ENCODE results near the gene CTCF. TPM values are rescaled to one million over a fixed set of nuclear protein-coding genes. Genes with fewer than 3 reads are reported as not detected.
A peak's percentile ranks its signal among the peaks of the same experiment; 100 is the strongest.

Gene CTCF
- total RNA-seq, 2 donors from 2014 or later = 54.3 to 72.4 TPM

GRCh38 chr16:67539691-67540635 lies 22.4 kb upstream of the CTCF start:
- no peak for DNase-seq (ENCODE audit: low spot score)
- Mint-ChIP-seq H3K27ac (peak overlapping the region in 1 of 2 donors; percentile 69), H3K4me3 (peak overlapping the region; percentile 48), H3K27me3 (no peaks in the 10 kb centered on the region), H3K9me3 (no peaks in the 10 kb centered on the region), H3K4me1 (ENCODE audit: low read depth in 2 of 2) (peaks cover 44 to 48% of the 10 kb centered on the region in 2 donors), H3K36me3 (peaks cover 7% of the 10 kb centered on the region)
- no peak for ATAC-seq

- peaks cover 7% of the 10 kb centered on the region for H3K36me3 Mint-ChIP-seq
- no peaks in the 10 kb centered on the region for H3K9me3 Mint-ChIP-seq
- peak overlapping the region; percentile 48 for H3K4me3 Mint-ChIP-seq
- no peaks in the 10 kb centered on the region for H3K27me3 Mint-ChIP-seq
- ATAC-seq (no peak), DNase-seq (ENCODE audit: low spot score) (no peak)
- peaks cover 36 to 43% of the 10 kb centered on the region in 2 donors for H3K4me1 Mint-ChIP-seq (ENCODE audit: low read depth in 2 of 2)
- H3K27ac Mint-ChIP-seq = peak overlapping the region in 1 of 2 donors; percentile 40
These were observed 21.6 kb upstream of the CTCF start for GRCh38 chr16:67540756-67541155.

GRCh38 chr16:67541391-67542263 lies 20.7 kb upstream of the CTCF start:
- Mint-ChIP-seq H3K27me3 (no peaks in the 10 kb centered on the region), H3K9me3 (no peaks in the 10 kb centered on the region), H3K27ac (peak overlapping the region in 1 of 2 donors; percentile 40), H3K36me3 (peaks cover 7% of the 10 kb centered on the region), H3K4me3 (no peak overlapping the region), H3K4me1 (ENCODE audit: low read depth in 2 of 2) (peaks cover 29 to 38% of the 10 kb centered on the region in 2 donors)
- ATAC-seq (no peak), DNase-seq (ENCODE audit: low spot score) (no peak)

GRCh38 chr16:67542464-67542863 lies 19.9 kb upstream of the CTCF start:
- Mint-ChIP-seq H3K27me3 (no peaks in the 10 kb centered on the region), H3K9me3 (no peaks in the 10 kb centered on the region), H3K27ac (peak overlapping the region in 1 of 2 donors; percentile 5), H3K4me3 (no peak overlapping the region), H3K36me3 (peaks cover 7% of the 10 kb centered on the region), H3K4me1 (ENCODE audit: low read depth in 2 of 2) (peaks cover 24 to 36% of the 10 kb centered on the region in 2 donors)
- ATAC-seq = peak; percentile 77 to 82
- peak; percentile 73 for DNase-seq (ENCODE audit: low spot score)

- Mint-ChIP-seq H3K27ac (no peak overlapping the region), H3K36me3 (peaks cover 7% of the 10 kb centered on the region), H3K4me3 (no peak overlapping the region), H3K4me1 (ENCODE audit: low read depth in 2 of 2) (peaks cover 24 to 39% of the 10 kb centered on the region in 2 donors), H3K27me3 (no peaks in the 10 kb centered on the region), H3K9me3 (no peaks in the 10 kb centered on the region)
- no peak for DNase-seq (ENCODE audit: low spot score)
- no peak for ATAC-seq
These were observed 19.3 kb upstream of the CTCF start for GRCh38 chr16:67543036-67543435.

GRCh38 chr16:67543582-67543981 lies 18.7 kb upstream of the CTCF start:
- ATAC-seq (no peak), DNase-seq (ENCODE audit: low spot score) (no peak)
- Mint-ChIP-seq H3K4me1 (ENCODE audit: low read depth in 2 of 2) (peaks cover 24 to 39% of the 10 kb centered on the region in 2 donors), H3K36me3 (peaks cover 7% of the 10 kb centered on the region), H3K27ac (no peak overlapping the region), H3K4me3 (no peak overlapping the region), H3K9me3 (no peaks in the 10 kb centered on the region), H3K27me3 (no peaks in the 10 kb centered on the region)

GRCh38 chr16:67544329-67544841 lies 17.9 kb upstream of the CTCF start:
- H3K4me3 Mint-ChIP-seq = no peak overlapping the region

GRCh38 chr16:67544844-67545664 lies 17.3 kb upstream of the CTCF start:
- H3K4me3 Mint-ChIP-seq = no peak overlapping the region
- no peaks in the 10 kb centered on the region for H3K27me3 Mint-ChIP-seq
- H3K9me3 Mint-ChIP-seq = no peaks in the 10 kb centered on the region
- ATAC-seq = no peak
- peaks cover 19 to 28% of the 10 kb centered on the region in 2 donors for H3K4me1 Mint-ChIP-seq (ENCODE audit: low read depth in 2 of 2)
- H3K27ac Mint-ChIP-seq = no peak overlapping the region
- peaks cover 7% of the 10 kb centered on the region for H3K36me3 Mint-ChIP-seq
- no peak for DNase-seq (ENCODE audit: low spot score)

More at GRCh38 chr16:67544329-67544841, 17.9 kb upstream of the CTCF start:
- Mint-ChIP-seq H3K27ac (no peak overlapping the region), H3K27me3 (no peaks in the 10 kb centered on the region), H3K36me3 (peaks cover 7% of the 10 kb centered on the region), H3K9me3 (no peaks in the 10 kb centered on the region), H3K4me1 (ENCODE audit: low read depth in 2 of 2) (peaks cover 19 to 31% of the 10 kb centered on the region in 2 donors)
- ATAC-seq = no peak
- DNase-seq (ENCODE audit: low spot score) = no peak

GRCh38 chr16:67545665-67546024 lies 16.7 kb upstream of the CTCF start:
- Mint-ChIP-seq H3K27me3 (no peaks in the 10 kb centered on the region), H3K9me3 (no peaks in the 10 kb centered on the region), H3K27ac (no peak overlapping the region), H3K36me3 (peaks cover 5% of the 10 kb centered on the region), H3K4me3 (no peak overlapping the region), H3K4me1 (ENCODE audit: low read depth in 2 of 2) (peaks cover 16 to 24% of the 10 kb centered on the region in 2 donors)
- ATAC-seq (no peak), DNase-seq (ENCODE audit: low spot score) (no peak)

GRCh38 chr16:67546091-67546501 lies 16.2 kb upstream of the CTCF start:
- Mint-ChIP-seq H3K4me3 (no peak overlapping the region), H3K9me3 (no peaks in the 10 kb centered on the region), H3K27ac (peak overlapping the region in 1 of 2 donors; percentile 62), H3K4me1 (ENCODE audit: low read depth in 2 of 2) (peaks cover 12 to 21% of the 10 kb centered on the region in 2 donors), H3K36me3 (peaks cover under 1% of the 10 kb centered on the region), H3K27me3 (no peaks in the 10 kb centered on the region)
- ATAC-seq (no peak), DNase-seq (ENCODE audit: low spot score) (no peak)

- Mint-ChIP-seq H3K9me3 (no peaks in the 10 kb centered on the region), H3K27ac (peak overlapping the region in 1 of 2 donors; percentile 62), H3K27me3 (no peaks in the 10 kb centered on the region), H3K36me3 (no peaks in the 10 kb centered on the region), H3K4me1 (ENCODE audit: low read depth in 2 of 2) (peaks cover 12 to 18% of the 10 kb centered on the region in 2 donors), H3K4me3 (no peak overlapping the region)
- ATAC-seq (peak in 1 of 2 donors; percentile 58), DNase-seq (ENCODE audit: low spot score) (peak; percentile 75)
These were observed 15.4 kb upstream of the CTCF start for GRCh38 chr16:67546761-67547422.

- no peaks in the 10 kb centered on the region for H3K27me3 Mint-ChIP-seq
- no peak overlapping the region for H3K4me3 Mint-ChIP-seq
- H3K4me1 Mint-ChIP-seq (ENCODE audit: low read depth in 2 of 2) = peaks cover 5 to 12% of the 10 kb centered on the region in 2 donors
- ATAC-seq (no peak), DNase-seq (ENCODE audit: low spot score) (no peak)
- H3K36me3 Mint-ChIP-seq = no peaks in the 10 kb centered on the region
- no peaks in the 10 kb centered on the region for H3K9me3 Mint-ChIP-seq
- H3K27ac Mint-ChIP-seq = no peak overlapping the region
These were observed 14.7 kb upstream of the CTCF start for GRCh38 chr16:67547423-67548264.

Data from natural killer cell treated with Interleukin-12 subunit alpha and Interleukin-12 subunit beta and Interleukin-15 and Interleukin-18, amount 100 ng/mL, for 72 hours (primary cell).